ENCODE measurements around the gene PTGER3.

DNA sequence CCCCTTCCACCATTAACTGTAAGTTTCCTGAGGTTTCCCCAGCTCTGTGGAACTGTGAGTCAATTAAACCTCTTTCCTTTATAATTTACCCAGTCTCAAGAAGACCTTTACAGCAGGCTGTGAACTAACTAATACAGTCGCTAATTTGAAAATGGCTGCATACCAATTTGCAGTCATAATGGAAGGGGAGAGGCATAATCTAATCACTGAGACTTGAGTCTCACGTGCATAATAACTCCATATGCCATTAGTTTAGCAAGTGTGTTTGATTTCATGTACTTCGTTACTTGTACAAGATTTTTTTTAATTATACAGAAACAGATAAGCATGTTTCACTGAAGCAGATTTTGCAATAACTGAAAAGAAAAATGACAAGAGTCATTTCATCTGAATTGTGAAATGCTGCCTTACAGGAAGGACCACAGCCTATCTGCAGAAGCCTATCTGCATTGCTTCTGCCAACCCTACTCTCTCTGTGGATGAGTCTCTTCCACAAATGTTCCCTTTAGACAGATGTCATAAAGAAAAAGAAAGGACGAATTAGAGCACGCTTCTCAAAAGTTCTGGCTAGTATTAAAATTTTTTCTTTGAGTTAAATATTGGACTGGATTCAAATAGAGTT, 99.1 kb downstream of the PTGER3 start:
- no peak for TF ChIP-seq POLR2A (IDR thresholded peaks at IDR 0.05)
- TF ChIP-seq, protein P1, sequence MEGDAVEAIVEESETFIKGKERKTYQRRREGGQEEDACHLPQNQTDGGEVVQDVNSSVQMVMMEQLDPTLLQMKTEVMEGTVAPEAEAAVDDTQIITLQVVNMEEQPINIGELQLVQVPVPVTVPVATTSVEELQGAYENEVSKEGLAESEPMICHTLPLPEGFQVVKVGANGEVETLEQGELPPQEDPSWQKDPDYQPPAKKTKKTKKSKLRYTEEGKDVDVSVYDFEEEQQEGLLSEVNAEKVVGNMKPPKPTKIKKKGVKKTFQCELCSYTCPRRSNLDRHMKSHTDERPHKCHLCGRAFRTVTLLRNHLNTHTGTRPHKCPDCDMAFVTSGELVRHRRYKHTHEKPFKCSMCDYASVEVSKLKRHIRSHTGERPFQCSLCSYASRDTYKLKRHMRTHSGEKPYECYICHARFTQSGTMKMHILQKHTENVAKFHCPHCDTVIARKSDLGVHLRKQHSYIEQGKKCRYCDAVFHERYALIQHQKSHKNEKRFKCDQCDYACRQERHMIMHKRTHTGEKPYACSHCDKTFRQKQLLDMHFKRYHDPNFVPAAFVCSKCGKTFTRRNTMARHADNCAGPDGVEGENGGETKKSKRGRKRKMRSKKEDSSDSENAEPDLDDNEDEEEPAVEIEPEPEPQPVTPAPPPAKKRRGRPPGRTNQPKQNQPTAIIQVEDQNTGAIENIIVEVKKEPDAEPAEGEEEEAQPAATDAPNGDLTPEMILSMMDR (IDR thresholded peaks at IDR 0.05): no peak
